GM12874 (cell line): ENCODE results near the gene PSME1.

Source experiments
- CTCF ChIP-seq: IDR thresholded peaks from 2 replicates; pipeline ENCODE4 v1.5.1; 2011; ENCODE audit warnings: low read depth, mild to moderate bottlenecking, control low read depth, low read length, moderate library complexity; ENCODE audit not compliant: insufficient read depth

PSME1 gene

GRCh38 chr14:24110523-24110922, 25.5 kb upstream of the PSME1 start:
- no peak for TF ChIP-seq CTCF

- TF ChIP-seq CTCF, result no peak
Observed at GRCh38 chr14:24113379-24113800, 22.6 kb upstream of the PSME1 start.

GRCh38 chr14:24113801-24114531, 22.0 kb upstream of the PSME1 start:
- no peak for TF ChIP-seq CTCF

- TF ChIP-seq CTCF, result no peak
Observed at GRCh38 chr14:24114532-24115421, 21.2 kb upstream of the PSME1 start, which contains the start of the genes DCAF11 and NRL. DCAF11 (plus strand) TSS chr14:24114777; CDS start chr14:24115595, 818 bp downstream. NRL (minus strand) TSS chr14:24114949; CDS start chr14:24082848, 32,101 bp downstream.

- no peak for TF ChIP-seq CTCF
Observed at GRCh38 chr14:24115422-24116127, 20.4 kb upstream of the PSME1 start.

GRCh38 chr14:24116128-24116814, 19.7 kb upstream of the PSME1 start:
- no peak for TF ChIP-seq CTCF
